ENCODE measurements around the gene POLE.

The POLE gene

DNA sequence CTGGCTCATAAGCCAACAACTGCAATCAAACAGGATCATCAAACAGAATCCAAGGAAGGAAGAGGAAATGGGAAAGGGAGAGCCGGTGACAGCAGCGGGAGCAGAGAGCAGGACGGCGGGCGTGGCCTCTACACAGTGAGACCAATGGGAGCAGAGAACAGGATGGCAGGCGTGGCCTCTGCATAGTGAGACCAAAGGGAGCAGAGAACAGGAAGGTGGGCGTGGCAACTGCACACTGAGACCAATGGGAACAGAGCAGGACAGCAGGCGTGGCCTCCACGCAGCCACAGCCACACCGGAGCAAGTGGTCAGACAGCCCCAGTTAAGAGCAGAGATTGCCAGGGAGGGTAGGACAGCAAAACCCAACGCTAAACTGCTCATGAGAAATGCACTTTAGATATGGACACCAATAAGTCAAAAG is 93.2 kb downstream of the POLE start:
- DNase-seq (ENCODE audit: low spot score): no peak

DNA sequence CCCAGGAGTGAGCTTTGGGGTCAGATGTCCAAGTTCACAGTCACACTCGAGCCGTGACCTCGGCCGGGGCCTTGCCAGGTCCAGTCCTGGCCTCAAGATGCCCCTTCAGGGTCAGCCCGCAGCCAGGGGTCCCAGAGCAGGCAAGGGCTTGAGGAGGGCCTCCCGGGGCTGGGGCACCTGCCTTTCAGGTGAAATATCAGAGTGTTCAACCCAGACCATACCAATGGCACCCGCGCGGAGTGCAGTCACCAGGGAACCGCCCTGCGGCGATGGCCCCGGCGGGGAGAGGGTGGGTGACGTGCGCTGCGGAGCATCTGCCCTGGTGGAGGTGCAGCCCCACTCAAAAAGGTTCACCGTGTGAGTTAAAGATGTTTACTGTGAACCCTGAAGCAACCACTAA is 93.6 kb downstream of the POLE start:
- DNase-seq (ENCODE audit: low spot score): no peak

DNA sequence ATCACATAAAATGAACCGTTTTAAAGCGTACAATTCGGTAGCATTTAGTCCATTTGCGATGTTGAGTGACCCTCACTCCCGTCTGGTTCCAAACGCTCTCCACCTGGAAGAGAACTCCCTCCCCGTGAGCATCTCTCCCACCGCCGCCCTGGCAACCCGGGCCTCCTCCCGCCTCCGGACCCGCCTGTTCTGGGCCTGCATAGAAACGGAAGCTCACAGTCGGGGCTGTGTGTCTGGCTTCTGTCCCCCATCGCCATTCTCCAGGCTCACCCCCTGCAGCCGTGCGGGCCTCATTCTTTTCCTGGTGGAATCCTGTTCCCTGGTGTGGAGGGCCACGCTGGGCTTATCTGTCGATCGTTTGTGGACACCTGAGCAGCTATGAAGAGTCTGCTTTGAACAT is 94.1 kb downstream of the POLE start:
- DNase-seq (ENCODE audit: low spot score): no peak

DNA sequence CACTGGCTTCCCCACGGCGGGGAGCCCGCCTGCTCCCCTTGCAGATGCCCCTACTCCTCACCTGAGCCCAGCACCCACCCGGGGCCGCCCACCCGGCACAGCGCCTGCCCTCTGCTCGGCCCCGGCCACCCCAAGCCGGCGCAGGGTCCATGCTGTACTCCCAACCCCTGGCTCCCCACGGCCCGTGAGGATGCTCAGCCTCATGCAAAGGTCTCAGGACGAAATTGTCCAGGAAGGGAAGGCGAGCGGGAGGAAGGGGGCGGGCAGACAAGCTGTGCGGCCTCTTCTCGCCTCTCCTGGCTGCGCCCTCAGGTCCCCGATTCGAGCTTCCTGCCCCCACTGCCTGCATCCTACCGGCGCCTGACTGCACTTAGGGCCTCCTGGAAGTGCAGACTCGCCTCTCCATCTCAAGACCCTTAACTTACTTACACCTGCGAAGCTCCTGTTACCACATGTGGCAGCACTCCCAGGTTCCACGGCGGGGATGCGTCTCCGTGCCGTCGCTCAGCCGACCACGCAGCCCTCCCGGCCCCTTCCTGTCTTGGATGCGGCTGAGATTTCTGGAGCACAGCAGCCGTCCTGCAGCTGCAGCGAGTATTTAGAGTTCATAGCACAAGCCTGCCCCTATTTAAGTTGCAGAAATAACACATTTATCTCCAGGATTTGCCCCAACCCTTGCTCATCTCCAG is 94.7 kb downstream of the POLE start:
- DNase-seq (ENCODE audit: low spot score): no peak

DNA sequence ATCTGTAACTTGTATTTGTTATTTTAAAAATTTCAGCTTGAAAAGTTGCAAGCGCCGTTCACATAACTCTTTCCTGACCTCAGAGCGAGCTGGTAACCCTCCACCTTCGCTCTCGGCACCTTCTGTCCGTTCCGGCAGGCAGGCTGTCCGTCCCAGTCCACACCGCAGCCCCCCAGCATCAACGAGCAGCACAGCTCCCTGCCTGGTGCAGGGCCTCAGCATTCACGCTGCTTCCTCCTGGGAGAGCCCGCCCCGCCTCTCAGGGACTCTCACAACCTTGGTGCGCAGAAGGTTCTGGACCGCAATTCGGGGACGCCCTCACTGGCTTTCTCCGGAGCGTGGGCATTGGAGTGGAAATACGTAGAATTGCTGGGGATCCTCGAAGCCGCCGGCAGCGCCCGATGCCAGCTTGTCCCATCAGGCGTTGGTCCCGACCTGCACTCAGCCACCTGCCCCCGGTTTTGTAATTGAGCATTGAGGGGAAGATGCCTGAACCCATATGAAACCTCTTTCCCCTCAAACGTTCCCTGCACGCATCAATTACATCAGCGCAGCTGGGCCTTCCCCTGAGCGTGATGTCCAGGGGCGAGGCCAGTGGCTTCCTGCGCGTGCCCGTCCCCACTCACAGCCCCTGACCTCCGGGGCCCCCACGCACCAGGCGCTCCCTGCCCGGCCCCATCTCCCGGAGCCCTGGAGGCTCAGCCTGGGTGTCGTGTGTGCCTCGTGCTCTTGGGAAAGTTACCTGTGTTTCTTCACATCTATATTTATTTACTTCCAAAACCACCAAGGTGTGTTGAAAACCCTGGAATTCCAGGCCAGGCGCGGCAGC is 95.8 kb downstream of the POLE start:
- no peak for DNase-seq (ENCODE audit: low spot score)

DNA sequence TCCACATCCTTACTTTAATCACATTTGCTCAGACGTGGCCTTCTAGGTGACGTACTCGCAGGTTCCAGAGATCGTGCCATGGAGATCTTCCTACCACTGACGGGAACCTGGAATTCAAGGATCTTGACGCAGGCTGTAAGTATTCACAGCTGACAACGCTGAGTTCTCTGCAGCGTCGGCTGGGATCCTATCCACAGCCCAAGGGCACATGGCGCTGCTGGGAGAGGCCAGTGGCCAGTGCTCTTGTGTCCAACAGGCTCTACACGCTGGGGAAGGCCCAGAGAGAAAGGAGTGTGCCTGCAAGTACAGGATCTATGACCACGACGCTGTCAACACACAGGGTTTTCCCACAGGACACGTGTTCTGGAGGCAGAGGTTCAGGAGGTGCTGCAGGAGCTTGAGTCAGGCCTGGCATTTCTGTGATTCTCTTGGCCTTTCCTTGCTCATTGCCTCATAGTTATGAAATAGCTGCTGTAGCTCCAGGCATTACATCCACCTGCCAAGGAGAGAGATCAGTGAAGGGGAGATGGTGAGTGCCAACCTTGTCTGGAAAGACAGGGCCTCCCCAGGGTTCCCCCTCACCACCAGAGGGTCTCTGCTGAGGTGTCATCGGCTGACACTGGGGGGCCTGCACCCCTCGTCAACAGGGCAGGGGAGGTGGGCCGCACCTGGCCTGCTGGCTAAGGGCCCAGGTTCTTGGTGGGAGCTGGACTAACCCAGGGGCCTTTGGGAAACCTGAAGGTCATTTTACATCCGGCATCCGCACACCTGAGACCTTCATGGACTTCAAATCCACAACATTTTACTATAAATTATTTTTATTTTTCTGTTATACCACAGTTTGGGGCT is 98.1 kb downstream of the POLE start:
- DNase-seq (ENCODE audit: low spot score): no peak

DNA sequence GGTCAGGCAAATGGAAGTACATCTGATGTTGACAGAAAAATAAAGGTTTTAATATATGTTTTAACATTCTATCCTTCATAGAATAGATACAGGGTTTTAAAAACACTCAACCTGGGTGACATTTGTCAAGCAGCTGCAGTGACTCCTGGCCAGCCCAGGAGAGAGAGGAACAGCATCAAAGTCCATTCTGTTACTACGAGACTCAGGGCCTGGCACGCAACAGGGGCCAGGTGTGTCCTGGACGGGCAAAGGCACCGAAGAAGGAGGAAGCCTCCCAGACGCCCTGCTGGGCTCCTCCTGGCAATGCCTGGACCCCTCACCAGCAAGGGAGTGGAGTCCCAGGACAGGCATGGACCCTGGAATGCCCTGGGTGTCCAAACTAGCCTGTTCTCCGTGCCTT is 98.8 kb downstream of the POLE start:
- DNase-seq (ENCODE audit: low spot score): no peak

DNA sequence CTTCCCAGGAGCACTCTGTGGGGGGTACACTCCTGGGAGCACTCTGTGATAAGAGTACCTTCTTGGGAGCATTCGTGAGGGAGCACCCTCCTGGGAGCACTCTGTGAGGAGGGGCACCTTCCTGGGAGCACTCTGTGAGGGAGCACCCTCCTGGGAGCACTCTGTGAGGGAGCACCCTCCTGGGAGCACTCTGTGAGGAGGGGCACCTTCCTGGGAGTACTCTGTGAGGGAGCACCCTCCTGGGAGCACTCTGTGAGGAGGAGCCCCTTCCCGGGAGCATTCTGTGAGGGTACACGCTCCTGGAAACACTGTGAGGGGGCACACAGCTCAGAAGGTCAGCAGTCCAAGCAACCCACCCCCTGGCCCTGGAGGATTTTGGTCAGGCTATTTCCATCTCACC is 99.4 kb downstream of the POLE start:
- DNase-seq (ENCODE audit: low spot score): no peak

DNA sequence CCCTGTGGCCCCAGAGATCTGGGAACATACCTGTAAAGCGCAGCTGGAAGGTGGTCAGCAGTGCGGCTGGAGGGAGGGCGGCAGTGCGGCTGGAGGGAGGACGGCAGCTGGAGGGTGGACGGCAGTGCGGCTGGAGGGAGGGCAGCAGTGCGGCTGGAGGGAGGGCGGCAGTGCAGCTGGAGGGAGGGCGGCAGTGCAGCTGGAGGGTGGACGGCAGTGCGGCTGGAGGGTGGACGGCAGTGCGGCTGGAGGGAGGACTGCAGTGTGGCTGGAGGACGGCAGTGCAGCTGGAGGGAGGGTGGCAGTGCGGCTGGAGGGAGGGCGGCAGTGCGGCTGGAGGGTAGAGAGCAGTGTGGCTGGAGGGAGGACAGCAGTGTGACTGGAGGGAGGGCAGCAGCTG is 100.2 kb downstream of the POLE start:
- no peak for DNase-seq (ENCODE audit: low spot score)

DNA sequence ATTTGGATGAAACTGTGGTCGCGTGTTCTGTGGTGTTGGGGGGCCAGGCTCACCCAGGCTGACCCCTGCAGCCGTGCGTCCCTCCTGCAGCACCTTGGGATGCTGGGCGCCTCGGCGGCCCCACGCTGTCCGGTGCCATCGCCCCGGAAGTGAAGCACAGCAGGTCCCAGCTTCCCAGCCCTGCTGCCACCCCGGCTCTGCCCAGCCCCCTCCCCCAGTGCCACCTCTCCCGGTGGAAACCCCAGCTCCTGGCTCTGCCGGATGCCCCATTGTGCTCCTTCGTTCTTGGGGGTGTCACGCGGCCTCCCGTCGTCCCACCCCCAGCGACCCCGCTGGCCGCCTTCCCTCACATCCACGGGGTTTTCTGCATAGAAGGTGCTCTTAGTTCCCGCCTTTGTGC is 102.0 kb downstream of the POLE start:
- no peak for DNase-seq (ENCODE audit: low spot score)

DNA sequence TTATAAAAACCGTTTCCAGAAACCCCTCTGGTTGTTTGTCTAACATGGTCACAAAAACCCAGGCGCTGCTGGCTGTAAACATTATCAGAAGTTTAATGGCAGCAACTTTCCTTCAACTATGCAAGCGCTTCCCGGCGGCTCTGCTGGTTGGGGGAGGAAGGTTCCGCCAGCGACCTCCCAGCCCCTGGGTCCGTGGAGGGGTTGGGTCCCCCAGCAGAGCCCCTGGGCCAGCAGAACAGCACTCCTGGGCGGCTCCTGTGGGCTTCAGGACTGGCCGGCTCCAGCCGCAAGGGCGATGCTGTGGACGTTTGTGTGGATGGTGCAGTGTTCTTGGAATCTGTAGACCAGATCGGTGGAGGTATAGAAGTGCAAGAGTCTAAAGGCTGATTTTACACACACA is 102.7 kb downstream of the POLE start:
- no peak for DNase-seq (ENCODE audit: low spot score)

DNA sequence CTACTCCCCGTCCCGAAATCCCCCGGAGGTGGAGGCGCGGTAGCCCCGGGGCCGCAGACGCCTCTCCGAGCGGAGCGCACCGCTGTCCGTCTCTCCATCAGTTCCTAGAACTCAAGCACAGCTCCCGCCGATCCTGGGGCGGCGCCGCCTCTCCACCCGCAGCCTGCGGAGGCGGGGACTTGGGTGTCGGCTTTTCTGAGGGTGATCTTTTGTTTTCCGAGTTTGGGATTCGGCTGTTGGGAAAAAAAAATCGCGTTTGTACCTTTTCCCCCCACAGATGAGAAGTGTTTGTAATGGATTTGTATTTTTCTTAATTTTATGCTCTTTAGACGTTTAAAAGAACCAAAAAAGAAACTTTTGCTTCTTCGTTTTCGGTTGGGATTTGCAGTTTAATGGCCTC is 103.4 kb downstream of the POLE start:
- no peak for DNase-seq (ENCODE audit: low spot score)

DNA sequence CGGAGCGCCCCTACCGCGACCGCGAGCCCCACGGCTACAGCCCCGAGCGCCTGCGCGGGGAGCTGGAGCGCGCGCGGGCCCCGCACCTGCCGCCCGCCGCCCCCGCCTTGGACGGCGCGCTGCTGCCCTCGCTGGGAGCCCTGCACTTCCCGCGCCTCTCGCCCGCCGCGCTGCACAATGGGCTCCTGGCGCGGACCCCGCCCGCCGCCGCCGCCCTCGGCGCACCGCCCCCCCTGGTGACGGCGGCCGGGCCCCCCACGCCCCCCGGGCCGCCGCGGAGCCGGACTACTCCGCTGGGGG is 103.8 kb downstream of the POLE start:
- no peak for DNase-seq (ENCODE audit: low spot score)

DNA sequence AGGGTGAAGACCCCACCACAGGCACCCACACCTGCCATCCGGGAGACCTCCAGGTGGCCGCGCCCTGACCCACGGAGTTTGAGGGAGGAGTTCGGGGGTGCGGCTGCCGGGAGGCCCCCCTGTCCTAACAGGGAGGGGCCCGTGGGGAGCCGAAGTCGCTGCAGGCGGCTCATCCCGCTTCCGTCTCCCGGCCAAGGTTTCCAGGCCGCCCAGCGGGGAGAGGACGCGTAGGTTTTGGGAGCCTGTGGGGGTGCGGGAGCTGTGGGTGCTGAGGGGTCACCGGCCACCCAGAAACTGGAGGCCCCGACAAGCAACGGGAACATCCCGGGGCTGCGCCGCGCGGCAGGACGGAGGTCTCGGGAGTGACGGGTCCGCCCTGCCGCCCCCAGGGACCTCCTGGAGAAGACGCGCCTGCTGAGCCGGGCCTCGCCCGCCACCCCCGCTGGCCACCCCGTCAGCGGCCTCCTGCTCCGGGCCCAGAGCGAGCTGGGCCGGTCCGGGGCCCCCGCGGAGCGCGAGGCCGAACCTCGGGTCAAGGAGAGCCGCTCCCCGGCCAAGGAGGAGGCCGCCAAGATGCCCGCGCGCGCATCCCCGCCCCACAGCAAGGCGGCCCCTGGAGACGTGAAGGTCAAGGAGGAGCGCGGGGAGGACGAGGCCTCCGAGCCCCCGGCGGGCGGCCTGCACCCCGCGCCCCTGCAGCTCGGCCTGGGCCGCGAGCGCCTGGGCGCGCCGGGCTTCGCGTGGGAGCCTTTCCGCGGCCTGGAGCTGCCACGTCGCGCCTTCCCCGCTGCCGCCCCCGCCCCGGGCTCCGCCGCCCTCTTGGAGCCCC is 104.3 kb downstream of the POLE start:
- DNase-seq (ENCODE audit: low spot score): no peak

DNA sequence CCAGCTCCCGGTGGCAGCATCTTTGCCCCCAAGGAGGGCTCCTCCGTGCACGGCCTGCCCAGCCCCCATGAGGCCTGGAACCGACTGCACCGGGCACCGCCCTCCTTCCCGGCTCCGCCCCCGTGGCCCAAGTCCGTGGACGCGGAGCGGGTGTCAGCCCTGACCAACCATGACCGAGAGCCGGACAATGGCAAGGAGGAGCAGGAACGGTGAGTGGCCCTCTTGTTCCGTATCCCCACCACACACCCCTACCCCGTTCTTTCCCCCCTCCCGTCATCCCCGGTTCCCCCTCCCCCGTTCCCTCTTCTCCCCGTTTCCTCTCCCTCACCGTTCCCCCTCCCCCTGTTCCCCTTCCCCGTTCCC is 105.1 kb downstream of the POLE start:
- no peak for DNase-seq (ENCODE audit: low spot score)

DNA sequence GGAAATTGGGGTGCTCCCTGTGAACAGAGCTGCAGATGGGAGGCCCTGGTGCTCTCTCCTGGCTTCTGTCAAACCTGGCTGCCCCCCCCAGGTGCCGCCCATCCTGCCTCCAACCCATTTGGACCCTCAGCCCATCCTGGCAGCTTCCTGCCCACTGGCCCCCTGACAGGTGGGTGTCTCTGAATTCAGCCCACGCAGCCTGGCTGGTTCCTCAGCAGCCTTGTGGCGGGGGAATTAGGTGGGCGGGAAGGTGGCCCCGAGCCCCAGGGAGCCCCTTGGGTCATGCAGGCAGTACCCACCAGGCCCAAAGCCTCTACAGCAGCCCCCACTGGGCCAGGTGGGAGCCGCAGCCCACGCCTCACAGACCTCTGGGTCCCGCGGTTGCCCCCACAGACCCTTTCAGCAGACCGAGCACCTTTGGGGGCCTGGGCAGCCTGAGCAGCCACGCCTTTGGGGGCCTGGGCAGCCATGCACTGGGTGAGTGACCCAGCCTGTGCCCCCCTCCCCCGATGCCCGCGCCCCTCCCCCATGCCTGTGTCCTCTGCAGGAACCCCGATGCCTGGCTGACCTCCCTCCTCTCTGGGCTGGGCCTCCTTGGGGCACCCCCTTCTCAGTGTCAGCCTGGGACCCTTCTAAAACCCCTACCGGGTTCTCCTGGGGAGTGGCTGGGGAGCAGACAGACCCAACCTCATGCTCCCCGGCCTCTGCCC is 105.6 kb downstream of the POLE start:
- DNase-seq (ENCODE audit: low spot score): no peak

DNA sequence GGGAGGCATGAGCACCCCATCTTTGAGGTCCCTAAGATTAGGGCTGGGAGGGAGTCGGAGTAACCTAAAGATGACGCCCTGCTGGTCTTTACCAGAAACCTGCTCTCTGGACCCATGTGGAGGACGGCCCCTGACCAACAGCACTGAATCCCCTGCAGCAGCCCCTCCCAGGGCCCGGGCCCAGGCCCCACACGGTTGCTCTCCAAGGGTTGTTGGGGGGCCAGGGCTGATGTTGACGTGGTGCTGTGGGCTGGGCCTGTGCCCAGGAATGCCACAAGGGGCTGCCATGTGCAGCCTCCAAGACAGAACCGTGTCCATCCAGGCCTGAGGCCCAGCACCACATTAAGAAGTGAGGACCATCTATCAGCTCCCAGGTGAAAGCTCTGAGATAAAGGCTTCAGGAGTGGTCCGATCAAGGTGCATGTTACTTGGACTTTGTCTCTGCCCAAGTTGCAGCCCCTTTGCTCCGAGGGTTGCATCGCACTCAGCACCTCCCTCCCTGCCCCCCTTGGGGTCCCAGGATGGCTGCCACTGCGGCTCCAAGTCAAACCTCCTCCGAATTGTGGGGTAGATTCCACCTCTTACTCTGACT is 106.3 kb downstream of the POLE start:
- no peak for DNase-seq (ENCODE audit: low spot score)

DNA sequence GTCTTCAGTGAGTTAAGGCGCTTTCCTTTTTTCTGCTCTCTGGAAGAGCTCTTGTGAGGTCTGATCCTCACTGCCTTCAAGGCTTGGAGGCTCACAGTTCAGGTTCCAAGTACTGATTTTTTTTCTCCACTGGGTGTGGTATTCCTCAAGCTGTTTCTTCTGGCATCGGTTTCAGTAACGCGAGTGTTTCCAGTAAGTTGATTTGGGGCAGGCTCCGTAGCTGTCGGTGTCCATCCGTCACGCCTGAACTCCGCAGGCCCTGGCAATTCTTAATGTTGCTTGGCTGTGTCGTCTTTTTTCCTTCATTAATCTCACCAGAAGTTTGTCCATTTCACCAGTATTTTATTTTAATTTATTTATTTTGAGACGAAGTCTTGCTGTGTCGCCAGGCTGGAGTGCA is 107.4 kb downstream of the POLE start:
- DNase-seq (ENCODE audit: low spot score): no peak

DNA sequence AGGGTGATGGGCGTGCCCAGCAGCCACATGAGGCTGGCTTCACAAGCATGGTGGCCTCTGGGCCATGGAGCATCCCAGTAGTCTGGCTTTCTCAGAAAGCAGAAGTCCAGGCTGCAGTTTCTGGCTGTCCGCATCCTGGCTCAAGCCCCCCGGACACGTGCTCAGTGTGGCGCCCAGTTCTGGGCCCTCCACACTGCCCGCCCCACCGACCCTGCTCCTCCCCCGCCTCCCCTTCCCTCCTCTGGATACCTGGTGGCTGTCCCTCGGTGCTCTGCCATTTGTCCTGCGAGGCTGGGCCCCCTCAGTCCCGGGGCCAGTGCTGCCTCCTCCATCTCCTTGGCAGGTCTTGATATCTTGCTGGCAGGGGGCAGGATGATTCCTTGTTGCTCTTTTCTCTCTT is 108.3 kb downstream of the POLE start:
- DNase-seq (ENCODE audit: low spot score): no peak

DNA sequence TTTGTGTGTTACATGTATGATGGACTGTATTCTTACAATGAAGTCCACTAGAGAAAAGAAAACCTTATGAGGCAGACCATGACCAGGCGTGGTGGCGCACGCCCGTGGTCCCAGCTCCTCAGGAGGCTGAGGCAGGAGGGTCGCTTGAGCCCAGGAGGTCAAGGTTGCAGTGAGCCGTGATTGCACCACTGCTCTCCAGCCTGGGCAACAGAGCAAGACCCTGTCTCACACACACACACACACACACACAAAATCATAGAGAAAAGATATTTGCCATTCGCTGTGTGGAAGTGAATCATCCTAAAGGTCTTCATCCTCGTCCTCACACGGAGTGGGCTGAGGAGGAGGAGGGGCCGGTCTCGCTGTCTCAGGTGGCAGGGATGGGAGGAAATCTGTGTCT is 109.0 kb downstream of the POLE start:
- no peak for DNase-seq (ENCODE audit: low spot score)
